ENCODE measurements around the gene ITIH4. TPM values are rescaled to one million over a fixed set of nuclear protein-coding genes. Genes with fewer than 3 reads are reported as not detected.

The ITIH4 gene
- total RNA-seq, 1 experiment from 2014 or later = 1.7 TPM

DNA sequence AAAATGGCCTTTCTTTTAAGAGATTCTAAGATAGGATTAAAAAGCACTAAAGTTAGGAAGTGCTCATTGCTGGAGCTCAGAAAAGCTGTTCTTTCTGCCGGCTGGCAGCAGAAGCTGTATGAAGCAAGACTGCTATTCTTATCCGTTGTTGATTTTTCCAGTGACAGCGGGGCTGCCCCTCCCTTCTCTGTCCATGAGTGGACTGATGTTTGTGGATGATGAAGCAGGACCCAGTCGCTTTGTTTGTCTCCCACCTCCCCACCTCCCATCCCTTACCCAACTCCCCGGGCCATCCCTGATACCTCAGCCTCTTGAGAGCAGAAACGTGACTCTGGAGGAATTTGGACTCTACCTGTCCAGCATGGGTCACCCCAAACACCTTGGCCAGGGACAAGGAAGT lies 14.7 kb upstream of the ITIH4 start:
- Histone ChIP-seq H3K27ac (ENCODE audit: low read depth, low read length, poor library complexity, severe bottlenecking) (no peak overlapping the region), H3K36me3 (ENCODE audit: insufficient read depth, low read length, poor library complexity, severe bottlenecking) (no peaks in the 10 kb centered on the region), H3K4me3 (ENCODE audit: low read depth, low read length, poor library complexity, severe bottlenecking) (no peak overlapping the region), H3K27me3 (replicated peaks; ENCODE audit: insufficient read depth, low read depth, low read length, poor library complexity) (no peaks in the 10 kb centered on the region), H3K9me3 (ENCODE audit: low read depth, low read length, poor library complexity, severe bottlenecking) (no peaks in the 10 kb centered on the region), H3K4me1 (ENCODE audit: insufficient read depth, low read length, poor library complexity, severe bottlenecking) (no peaks in the 10 kb centered on the region)
- ChIA-PET POLR2A (ENCODE audit: low non-redundant PET) (no interaction called here), CTCF (interaction anchor here (0.6 kb wide), 3 partner anchors 34 to 121 kb away, joined by 3 to 10 read pairs (median 5); no protein-coding TSS in a partner anchor)
- TF ChIP-seq EZH2 (IDR thresholded peaks at IDR 0.05; ENCODE audit: borderline replicate concordance, low read depth, low read length, poor library complexity, severe bottlenecking) = no peak
- TF ChIP-seq, protein P1, sequence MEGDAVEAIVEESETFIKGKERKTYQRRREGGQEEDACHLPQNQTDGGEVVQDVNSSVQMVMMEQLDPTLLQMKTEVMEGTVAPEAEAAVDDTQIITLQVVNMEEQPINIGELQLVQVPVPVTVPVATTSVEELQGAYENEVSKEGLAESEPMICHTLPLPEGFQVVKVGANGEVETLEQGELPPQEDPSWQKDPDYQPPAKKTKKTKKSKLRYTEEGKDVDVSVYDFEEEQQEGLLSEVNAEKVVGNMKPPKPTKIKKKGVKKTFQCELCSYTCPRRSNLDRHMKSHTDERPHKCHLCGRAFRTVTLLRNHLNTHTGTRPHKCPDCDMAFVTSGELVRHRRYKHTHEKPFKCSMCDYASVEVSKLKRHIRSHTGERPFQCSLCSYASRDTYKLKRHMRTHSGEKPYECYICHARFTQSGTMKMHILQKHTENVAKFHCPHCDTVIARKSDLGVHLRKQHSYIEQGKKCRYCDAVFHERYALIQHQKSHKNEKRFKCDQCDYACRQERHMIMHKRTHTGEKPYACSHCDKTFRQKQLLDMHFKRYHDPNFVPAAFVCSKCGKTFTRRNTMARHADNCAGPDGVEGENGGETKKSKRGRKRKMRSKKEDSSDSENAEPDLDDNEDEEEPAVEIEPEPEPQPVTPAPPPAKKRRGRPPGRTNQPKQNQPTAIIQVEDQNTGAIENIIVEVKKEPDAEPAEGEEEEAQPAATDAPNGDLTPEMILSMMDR (conservative IDR thresholded peaks at IDR 0.05; ENCODE audit: low read depth, low read length) = no peak
- BruUV-seq (replicated peaks) = no TSS peak
- DNase-seq (ENCODE audit: low spot score) = no peak
- intact Hi-C loops (cut with micrococcal nuclease; ENCODE audit: unreplicated experiment) = no loop called here

GRCh38 chr3:52844290-52844975 lies 14.0 kb upstream of the ITIH4 start:
- Histone ChIP-seq H3K4me1 (ENCODE audit: insufficient read depth, low read length, poor library complexity, severe bottlenecking) (no peaks in the 10 kb centered on the region), H3K36me3 (ENCODE audit: insufficient read depth, low read length, poor library complexity, severe bottlenecking) (no peaks in the 10 kb centered on the region), H3K9me3 (ENCODE audit: low read depth, low read length, poor library complexity, severe bottlenecking) (no peaks in the 10 kb centered on the region), H3K4me3 (ENCODE audit: low read depth, low read length, poor library complexity, severe bottlenecking) (no peak overlapping the region), H3K27me3 (replicated peaks; ENCODE audit: insufficient read depth, low read depth, low read length, poor library complexity) (no peaks in the 10 kb centered on the region), H3K27ac (ENCODE audit: low read depth, low read length, poor library complexity, severe bottlenecking) (no peak overlapping the region)
- no peak for DNase-seq (ENCODE audit: low spot score)
- CTCF ChIA-PET = no interaction called here
- no TSS peak for BruUV-seq (replicated peaks)
- POLR2A ChIA-PET (ENCODE audit: low non-redundant PET) = no interaction called here
- TF ChIP-seq, protein P1 (conservative IDR thresholded peaks at IDR 0.05; ENCODE audit: low read depth, low read length) = no peak
- TF ChIP-seq EZH2 (IDR thresholded peaks at IDR 0.05; ENCODE audit: borderline replicate concordance, low read depth, low read length, poor library complexity, severe bottlenecking) = no peak
- intact Hi-C loops (cut with micrococcal nuclease; ENCODE audit: unreplicated experiment) = no loop called here

DNA sequence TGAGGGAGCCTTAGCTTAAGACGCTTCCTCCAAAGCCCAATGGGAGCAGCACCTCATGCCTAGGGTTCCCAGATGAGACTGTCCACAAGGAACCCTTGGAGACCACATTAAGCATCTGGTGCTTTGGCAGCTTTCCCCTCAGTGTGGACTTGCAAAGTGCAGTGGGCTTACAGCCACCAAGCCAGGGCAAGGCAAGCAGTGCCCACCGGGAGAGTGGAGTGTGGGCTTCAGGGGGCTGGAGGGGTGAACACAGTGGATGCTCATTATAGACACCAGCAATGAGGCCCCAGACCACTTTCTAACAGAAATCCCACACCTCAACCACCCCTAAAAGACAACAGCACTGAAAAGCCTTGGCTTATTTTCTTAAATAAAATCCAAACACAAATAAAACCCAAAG lies 13.4 kb upstream of the ITIH4 start:
- intact Hi-C loops (cut with micrococcal nuclease; ENCODE audit: unreplicated experiment) = no loop called here
- no TSS peak for BruUV-seq (replicated peaks)
- DNase-seq (ENCODE audit: low spot score) = no peak
- POLR2A ChIA-PET (ENCODE audit: low non-redundant PET) = no interaction called here
- H3K9me3 ChIP-seq (ENCODE audit: low read depth, low read length, poor library complexity, severe bottlenecking) = no peaks in the 10 kb centered on the region
- H3K36me3 ChIP-seq (ENCODE audit: insufficient read depth, low read length, poor library complexity, severe bottlenecking) = no peaks in the 10 kb centered on the region
- no peak overlapping the region for H3K4me3 ChIP-seq (ENCODE audit: low read depth, low read length, poor library complexity, severe bottlenecking)
- CTCF ChIA-PET = no interaction called here
- H3K27ac ChIP-seq (ENCODE audit: low read depth, low read length, poor library complexity, severe bottlenecking) = no peak overlapping the region
- H3K27me3 ChIP-seq (replicated peaks; ENCODE audit: insufficient read depth, low read depth, low read length, poor library complexity) = no peaks in the 10 kb centered on the region
- no peak for TF ChIP-seq EZH2 (IDR thresholded peaks at IDR 0.05; ENCODE audit: borderline replicate concordance, low read depth, low read length, poor library complexity, severe bottlenecking)
- TF ChIP-seq, protein P1 (conservative IDR thresholded peaks at IDR 0.05; ENCODE audit: low read depth, low read length) = no peak
- H3K4me1 ChIP-seq (ENCODE audit: insufficient read depth, low read length, poor library complexity, severe bottlenecking) = no peaks in the 10 kb centered on the region
